HEK293T (cell line): Measurements from ENCODE around the gene SMIM15.

Experiments
- BHLHE40 ChIP-seq: fragments of 450-650 bp; IDR thresholded peaks from 2 replicates; pipeline ENCODE4 v1.6.1; 2016; ENCODE audit warnings: mild to moderate bottlenecking, moderate library complexity, borderline replicate concordance
- ELF4 ChIP-seq: fragments of 450-650 bp; IDR thresholded peaks from 2 replicates; pipeline ENCODE4 v1.6.1; 2017; ENCODE audit warnings: antibody characterized with exemption
- FOXA1 ChIP-seq: fragments of 450-650 bp; IDR thresholded peaks from 2 replicates; pipeline ENCODE4 v1.6.1; 2016; ENCODE audit warnings: mild to moderate bottlenecking
- FOXK2 ChIP-seq: fragments of 450-650 bp; IDR thresholded peaks from 2 replicates; pipeline ENCODE4 v1.6.1; 2016; ENCODE audit warnings: mild to moderate bottlenecking
- FOXM1 ChIP-seq: fragments of 450-650 bp; IDR thresholded peaks from 2 replicates; pipeline ENCODE4 v1.6.1; 2017; ENCODE audit warnings: mild to moderate bottlenecking, borderline replicate concordance
- HDGF ChIP-seq: fragments of 450-650 bp; IDR thresholded peaks from 2 replicates; pipeline ENCODE4 v1.6.1; 2017; ENCODE audit warnings: antibody characterized with exemption, borderline replicate concordance
- L3MBTL2 ChIP-seq: fragments of 450-650 bp; conservative IDR thresholded peaks from 2 replicates; pipeline ENCODE4 v1.6.1; 2016; ENCODE audit warnings: mild to moderate bottlenecking
- NFRKB ChIP-seq: fragments of 450-650 bp; IDR thresholded peaks from 2 replicates; pipeline ENCODE4 v1.6.1; 2016; ENCODE audit warnings: mild to moderate bottlenecking, moderate library complexity
- SP1 ChIP-seq: fragments of 450-650 bp; IDR thresholded peaks from 2 replicates; pipeline ENCODE4 v1.6.1; 2017
- ZNF384 ChIP-seq: fragments of 450-650 bp; IDR thresholded peaks from 2 replicates; pipeline ENCODE4 v1.6.1; 2016
- TF ChIP-seq, protein P1 (sequence below): fragments of 450-650 bp; IDR thresholded peaks from 2 replicates; pipeline ENCODE4 v1.6.1; 2016

DNA sequence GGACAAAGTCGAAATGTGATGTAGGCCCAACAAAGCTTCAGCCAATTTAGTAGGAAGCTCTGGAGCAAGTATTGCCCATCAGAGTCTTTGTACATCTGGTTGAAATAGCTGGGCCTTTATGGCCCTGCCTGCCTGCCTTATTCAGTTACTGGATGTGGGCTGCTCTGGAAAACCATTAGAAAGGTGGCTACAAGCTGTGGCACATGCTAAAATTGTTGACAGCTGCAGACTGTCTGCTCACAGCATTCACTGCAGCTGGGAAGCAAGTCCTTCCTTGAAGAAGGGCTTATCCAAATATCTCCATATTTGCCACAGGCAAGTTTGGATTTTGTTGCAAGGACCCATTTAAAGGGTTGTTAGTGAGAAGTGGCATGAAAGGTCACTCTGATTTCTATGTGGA, 24.4 kb downstream of the SMIM15 start:
- TF ChIP-seq, protein P1, sequence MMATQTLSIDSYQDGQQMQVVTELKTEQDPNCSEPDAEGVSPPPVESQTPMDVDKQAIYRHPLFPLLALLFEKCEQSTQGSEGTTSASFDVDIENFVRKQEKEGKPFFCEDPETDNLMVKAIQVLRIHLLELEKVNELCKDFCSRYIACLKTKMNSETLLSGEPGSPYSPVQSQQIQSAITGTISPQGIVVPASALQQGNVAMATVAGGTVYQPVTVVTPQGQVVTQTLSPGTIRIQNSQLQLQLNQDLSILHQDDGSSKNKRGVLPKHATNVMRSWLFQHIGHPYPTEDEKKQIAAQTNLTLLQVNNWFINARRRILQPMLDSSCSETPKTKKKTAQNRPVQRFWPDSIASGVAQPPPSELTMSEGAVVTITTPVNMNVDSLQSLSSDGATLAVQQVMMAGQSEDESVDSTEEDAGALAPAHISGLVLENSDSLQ, result no peak
- TF ChIP-seq HDGF (no peak), SP1 (no peak), L3MBTL2 (no peak), FOXM1 (no peak), ELF4 (no peak), FOXK2 (no peak), BHLHE40 (no peak), FOXA1 (no peak), NFRKB (no peak), ZNF384 (no peak)
